Fibroblast of lung (primary cell): Measurements from ENCODE around the gene PIEZO2. TPM values are rescaled to one million over a fixed set of nuclear protein-coding genes. Genes with fewer than 3 reads are reported as not detected.
"Not testable (repeated sequence)": the region's sequence is repeated elsewhere in the genome, so short reads cannot be mapped to it uniquely, and the experiment has no call there.

Source experiments
- DNase-seq, 2 donors: peaks; one replicate each; pipeline versions ENCODE4 v3.0.0 to v3.0.0-alpha.2; 2010; ENCODE audit warnings: low read depth in 2 of 2
- H2AFZ ChIP-seq: 2 replicates; pipeline ENCODE4 v1.5.1; 2012; ENCODE audit warnings: low read length, control low read depth, inconsistent platforms
- H3K27ac ChIP-seq: 2 replicates; pipeline ENCODE4 v1.5.1; 2011; ENCODE audit warnings: low read length, control low read depth; ENCODE audit not compliant: insufficient read depth
- H3K27me3 ChIP-seq: 2 replicates; pipeline ENCODE4 v1.5.1; 2011; ENCODE audit warnings: mild to moderate bottlenecking, low read length; ENCODE audit not compliant: control insufficient read depth, insufficient read depth
- H3K36me3 ChIP-seq: 2 replicates; pipeline ENCODE4 v1.5.1; 2011; ENCODE audit warnings: low read length; ENCODE audit not compliant: control insufficient read depth, insufficient read depth
- H3K4me1 ChIP-seq: 2 replicates; pipeline ENCODE4 v1.5.1; 2011; ENCODE audit warnings: low read length; ENCODE audit not compliant: control insufficient read depth, insufficient read depth; ENCODE audit errors: extremely low read depth
- H3K4me2 ChIP-seq: 2 replicates; pipeline ENCODE4 v1.5.1; 2011; ENCODE audit warnings: low read length, control low read depth; ENCODE audit not compliant: insufficient read depth; ENCODE audit errors: extremely low read depth
- H3K4me3 ChIP-seq, 4 experiments: fragments of 200-600 bp in 1 of 4; sonication (generic) in 1 of 4; replicated peaks in 1 of 4; 2 replicates each; pipeline ENCODE4 v1.5.1; 2011 to 2016; ENCODE audit warnings: low read length in 4 of 4, low read depth in 3 of 4, mild to moderate bottlenecking in 3 of 4, control low read depth in 2 of 4, inconsistent platforms in 1 of 4, mixed read lengths in 1 of 4; ENCODE audit not compliant: insufficient read depth in 1 of 4; ENCODE audit errors: control extremely low read depth in 1 of 4
- H3K79me2 ChIP-seq: 2 replicates; pipeline ENCODE4 v1.5.1; 2012; ENCODE audit warnings: mild to moderate bottlenecking, low read length, inconsistent platforms; ENCODE audit not compliant: control insufficient read depth, insufficient read depth
- H3K9ac ChIP-seq: 2 replicates; pipeline ENCODE4 v1.5.1; 2011; ENCODE audit warnings: mild to moderate bottlenecking, low read length, control low read depth; ENCODE audit not compliant: insufficient read depth
- H3K9me3 ChIP-seq: 2 replicates; pipeline ENCODE4 v1.5.1; 2012; ENCODE audit warnings: low read depth, low read length; ENCODE audit not compliant: control insufficient read depth, insufficient read depth
- H4K20me1 ChIP-seq: 2 replicates; pipeline ENCODE4 v1.5.1; 2011; ENCODE audit warnings: low read length; ENCODE audit not compliant: control insufficient read depth, insufficient read depth; ENCODE audit errors: extremely low read depth
- CTCF ChIP-seq, 2 donors: IDR thresholded peaks in 1 of 2; conservative IDR thresholded peaks in 1 of 2; 1 replicate in 1 of 2; 2 replicates in 1 of 2; pipeline ENCODE4 v1.5.1; 2011 to 2012; ENCODE audit warnings: low read length in 2 of 2, control low read depth in 1 of 2, inconsistent platforms in 1 of 2, low read depth in 1 of 2, mild to moderate bottlenecking in 1 of 2
- EZH2 ChIP-seq: IDR thresholded peaks from 2 replicates; pipeline ENCODE4 v1.5.1; 2012; ENCODE audit warnings: low read length, control low read depth, mild to moderate bottlenecking; ENCODE audit errors: missing control alignments
- polyA plus RNA-seq, 2 donors: library from polyadenylated mRNA; depleted of rRNA in 1 of 2; stranded (reverse) in 1 of 2; unstranded in 1 of 2; fragments of >200 nt; gene quantifications; 2 replicates each; pipeline ENCODE4 v1.2.1, GENCODE V29; 2011 to 2012; ENCODE audit warnings: missing spikeins in 1 of 2
- total RNA-seq: library from RNA; depleted of rRNA; stranded (reverse); fragments of >200 nt; gene quantifications from 2 replicates; pipeline ENCODE4 v1.2.1, GENCODE V29; 2014

The PIEZO2 gene
- total and polyA plus RNA-seq, 2 donors (not counting 1 experiment from before 2014, with no cell fraction given), result 1.2 to 6.6 TPM

DNA sequence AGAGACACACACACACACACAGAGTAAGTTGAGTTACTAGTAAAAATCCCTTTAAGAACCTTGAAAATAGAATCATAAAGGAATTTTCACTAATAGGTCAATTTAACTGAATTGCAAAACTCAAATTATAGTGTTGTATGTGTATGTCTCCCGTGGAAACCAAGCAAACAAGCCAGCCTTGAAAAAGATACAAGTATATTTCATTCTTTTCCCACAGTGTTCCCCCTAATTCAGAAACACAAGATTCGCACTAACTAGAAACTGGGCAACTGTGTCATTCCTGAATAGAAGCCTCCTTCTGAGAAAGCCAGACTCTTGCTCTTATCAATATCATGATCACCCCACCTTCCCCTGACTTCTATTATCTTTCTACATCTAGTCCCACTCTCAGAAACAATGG is 229.5 kb downstream of the PIEZO2 start:
- H3K36me3 ChIP-seq, result no peaks in the 10 kb centered on the region
- H3K27ac ChIP-seq, result no peak overlapping the region
- H3K4me1 ChIP-seq, result no peaks in the 10 kb centered on the region
- H3K27me3 ChIP-seq, result no peaks in the 10 kb centered on the region
- no peak for TF ChIP-seq CTCF (conservative IDR thresholded peaks at IDR 0.05 in 1 of 2, IDR thresholded peaks at IDR 0.05 in 1 of 2; ENCODE audit: low read depth in 1 of 2, low read length in 2 of 2)
- TF ChIP-seq EZH2, result no peak
- no peak overlapping the region for H3K4me3 ChIP-seq
- H3K9me3 ChIP-seq, result no peaks in the 10 kb centered on the region
- H3K79me2 ChIP-seq, result no peaks in the 10 kb centered on the region
- H3K4me2 ChIP-seq, result no peak overlapping the region
- no peak for DNase-seq
- no peak overlapping the region for H2AFZ ChIP-seq
- no peak overlapping the region for H3K9ac ChIP-seq
- H4K20me1 ChIP-seq, result no peaks in the 10 kb centered on the region

DNA sequence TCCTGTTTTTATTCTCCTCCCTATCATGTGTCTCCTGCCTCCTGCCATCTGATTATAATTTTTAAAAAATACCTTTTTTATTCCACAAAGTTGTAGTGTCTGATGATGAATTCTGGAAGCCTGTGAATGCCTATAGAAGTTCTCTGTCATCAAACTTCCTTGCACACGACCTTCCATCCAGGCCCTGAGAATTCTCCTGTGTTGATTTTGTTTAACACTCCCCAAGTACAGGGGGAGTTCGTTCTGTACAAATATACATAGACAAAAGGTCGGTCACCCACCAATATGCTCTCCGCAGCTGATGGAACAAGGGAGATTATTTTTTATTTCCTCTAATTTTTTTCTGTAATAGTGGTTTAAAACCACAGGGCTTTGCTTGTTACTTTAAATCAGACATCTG is 232.5 kb downstream of the PIEZO2 start:
- Histone ChIP-seq H3K9me3 (no peaks in the 10 kb centered on the region), H3K4me3 (no peak overlapping the region), H3K27ac (no peak overlapping the region), H3K4me2 (no peak overlapping the region), H3K27me3 (no peaks in the 10 kb centered on the region), H4K20me1 (no peaks in the 10 kb centered on the region), H3K36me3 (no peaks in the 10 kb centered on the region), H3K9ac (no peak overlapping the region), H3K79me2 (no peaks in the 10 kb centered on the region), H2AFZ (no peak overlapping the region), H3K4me1 (no peaks in the 10 kb centered on the region)
- no peak for DNase-seq
- TF ChIP-seq EZH2, result no peak

- no peaks in the 10 kb centered on the region for H3K27me3 ChIP-seq
- H3K36me3 ChIP-seq, result no peaks in the 10 kb centered on the region
- no peaks in the 10 kb centered on the region for H3K9me3 ChIP-seq
- H3K4me1 ChIP-seq, result no peaks in the 10 kb centered on the region
- H3K4me3 ChIP-seq, result no peak overlapping the region
- no peaks in the 10 kb centered on the region for H4K20me1 ChIP-seq
- TF ChIP-seq CTCF (conservative IDR thresholded peaks at IDR 0.05 in 1 of 2, IDR thresholded peaks at IDR 0.05 in 1 of 2; ENCODE audit: low read depth in 1 of 2, low read length in 2 of 2) (no peak), EZH2 (no peak)
- no peaks in the 10 kb centered on the region for H3K79me2 ChIP-seq
- H3K9ac ChIP-seq, result no peak overlapping the region
- no peak for DNase-seq
- no peak overlapping the region for H2AFZ ChIP-seq
- H3K4me2 ChIP-seq, result no peak overlapping the region
- H3K27ac ChIP-seq, result no peak overlapping the region
Observed at GRCh38 chr18:10916387-10916786, 233.0 kb downstream of the PIEZO2 start.

DNA sequence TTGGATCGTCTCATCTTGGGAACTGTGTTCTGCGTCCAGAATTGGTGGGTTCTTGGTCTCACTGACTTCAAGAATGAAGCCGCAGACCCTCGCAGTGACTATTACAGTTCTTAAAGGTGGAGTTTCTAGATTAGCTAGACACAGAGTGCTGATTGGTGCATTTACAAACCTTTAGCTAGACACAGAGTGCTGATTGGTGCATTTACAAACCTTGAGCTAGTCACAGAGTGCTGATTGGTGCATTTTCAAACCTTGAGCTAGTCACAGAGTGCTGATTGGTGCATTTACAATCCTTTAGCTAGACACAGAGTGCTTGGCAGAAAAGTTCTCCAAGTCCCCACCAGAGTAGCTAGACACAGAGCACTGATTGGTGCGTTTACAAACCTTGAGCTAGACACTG is 233.6 kb downstream of the PIEZO2 start:
- not testable (repeated sequence) for H3K79me2 ChIP-seq, H3K4me2 ChIP-seq, H2AFZ ChIP-seq, H3K9me3 ChIP-seq, H3K4me3 ChIP-seq, H3K4me1 ChIP-seq, H4K20me1 ChIP-seq, DNase-seq, H3K27ac ChIP-seq, H3K36me3 ChIP-seq, H3K9ac ChIP-seq, H3K27me3 ChIP-seq

- not testable (repeated sequence) for H3K79me2 ChIP-seq, H3K27me3 ChIP-seq, H3K9ac ChIP-seq, DNase-seq, H3K36me3 ChIP-seq, H3K4me1 ChIP-seq, H3K4me2 ChIP-seq, H3K9me3 ChIP-seq, H3K27ac ChIP-seq, H3K4me3 ChIP-seq, H2AFZ ChIP-seq, H4K20me1 ChIP-seq
Observed at GRCh38 chr18:10914610-10915009, 234.8 kb downstream of the PIEZO2 start.
